ENCODE data around the gene WDR90.

Gene WDR90

GRCh38 chr16:667113-667779, 18.1 kb downstream of the WDR90 start:
- no peak overlapping the region for H3K4me3 ChIP-seq (ENCODE audit: low read depth, low read length)
- no peak for TF ChIP-seq CTCF (IDR thresholded peaks at IDR 0.05; ENCODE audit: low read depth, low read length)
- DNase-seq (ENCODE audit: low read depth, low spot score) = no peak
- in situ Hi-C loops (cut with HindIII; ENCODE audit: low sequenced_read_pairs) = no loop called here

DNA sequence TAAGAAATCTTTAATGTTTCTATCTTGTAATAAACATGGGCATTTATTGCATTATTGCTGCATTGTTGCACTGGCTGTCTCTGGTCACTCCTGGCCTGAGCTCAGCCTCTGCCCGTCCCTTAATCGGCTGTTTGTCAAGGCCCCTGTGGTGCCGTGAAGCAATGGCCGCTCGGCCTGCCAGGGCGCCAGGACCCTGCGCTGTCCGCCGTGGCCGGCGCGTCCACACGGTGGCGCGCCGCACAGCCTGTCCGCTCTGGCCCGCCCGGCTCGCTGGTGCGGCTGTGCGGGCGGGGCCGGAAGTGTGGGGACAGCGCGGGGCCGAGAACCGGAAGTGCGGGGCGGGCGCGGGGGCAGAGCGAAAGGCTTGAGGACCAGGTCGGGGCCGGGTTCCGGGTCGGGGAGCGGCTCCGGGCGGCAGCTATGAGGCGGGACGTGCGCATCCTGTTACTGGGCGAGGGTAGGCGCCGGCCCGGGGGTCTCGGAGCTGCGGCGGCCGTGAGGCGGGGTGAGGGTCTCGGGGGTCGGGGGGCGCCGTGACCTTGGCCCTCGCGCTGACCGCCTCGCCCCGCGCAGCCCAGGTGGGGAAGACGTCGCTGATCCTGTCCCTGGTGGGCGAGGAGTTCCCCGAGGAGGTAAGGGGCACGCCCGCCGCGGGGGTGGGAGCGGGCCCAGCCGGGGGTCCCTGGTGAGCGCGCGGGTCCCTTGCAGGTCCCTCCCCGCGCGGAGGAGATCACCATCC, 18.8 kb downstream of the WDR90 start, which contains the start of gene RHOT2:
TSS of gene RHOT2 (plus strand) at position 353 of the 739 bp plus-strand sequence. CDS start at position 421, 68 bp downstream.
- peak within 1 kb of the TSS; percentile 73 for H3K4me3 ChIP-seq (ENCODE audit: low read depth, low read length)
- TF ChIP-seq CTCF (IDR thresholded peaks at IDR 0.05; ENCODE audit: low read depth, low read length) = peak; percentile 69
- in situ Hi-C loops (cut with HindIII; ENCODE audit: low sequenced_read_pairs) = no loop called here

GRCh38 chr16:668519-669171, 19.5 kb downstream of the WDR90 start:
- DNase-seq (ENCODE audit: low read depth, low spot score) = no peak
- H3K4me3 ChIP-seq (ENCODE audit: low read depth, low read length) = peak overlapping the region; percentile 73
- in situ Hi-C loops (cut with HindIII; ENCODE audit: low sequenced_read_pairs) = no loop called here
- no peak for TF ChIP-seq CTCF (IDR thresholded peaks at IDR 0.05; ENCODE audit: low read depth, low read length)

More for the DNA sequence above, 18.8 kb downstream of the WDR90 start, which contains the start of gene RHOT2:
- DNase-seq (ENCODE audit: low read depth, low spot score) = peak; percentile 89

GRCh38 chr16:669666-670065, 20.5 kb downstream of the WDR90 start:
- in situ Hi-C loops (cut with HindIII; ENCODE audit: low sequenced_read_pairs) = no loop called here
- DNase-seq (ENCODE audit: low read depth, low spot score) = no peak
- no peak overlapping the region for H3K4me3 ChIP-seq (ENCODE audit: low read depth, low read length)
- no peak for TF ChIP-seq CTCF (IDR thresholded peaks at IDR 0.05; ENCODE audit: low read depth, low read length)

GRCh38 chr16:670485-671352, 21.6 kb downstream of the WDR90 start:
- no peak overlapping the region for H3K4me3 ChIP-seq (ENCODE audit: low read depth, low read length)
- DNase-seq (ENCODE audit: low read depth, low spot score) = no peak
- no peak for TF ChIP-seq CTCF (IDR thresholded peaks at IDR 0.05; ENCODE audit: low read depth, low read length)
- in situ Hi-C loops (cut with HindIII; ENCODE audit: low sequenced_read_pairs) = no loop called here
